ENCODE results near the gene DCN.

- TF ChIP-seq CTCF (IDR thresholded peaks at IDR 0.05) (no peak), POLR2A (IDR thresholded peaks at IDR 0.05) (no peak), POLR2AphosphoS5 (IDR thresholded peaks at IDR 0.05) (peak in 3 of 4 donors; percentile 37 to 52 (median 47))
Measured at GRCh38 chr12:91138337-91138920, 44.2 kb downstream of the DCN start.
